ENCODE data around the gene ADAM19. TPM values are rescaled to one million over a fixed set of nuclear protein-coding genes. Genes with fewer than 3 reads are reported as not detected.

The ADAM19 gene
- total and polyA plus RNA-seq, 2 donors: 26.4 to 49.8 TPM

- Histone ChIP-seq H3K4me3 (ENCODE audit: low read depth, low read length) (no peak overlapping the region), H3K4me1 (ENCODE audit: insufficient read depth) (no peaks in the 10 kb centered on the region), H3K27ac (ENCODE audit: low read depth) (no peak overlapping the region), H3K36me3 (ENCODE audit: insufficient read depth) (no peaks in the 10 kb centered on the region)
- WGBS: 70% methylated on average over 15 of the region's 15 CpGs
- DNase-seq (ENCODE audit: extremely low spot score): no peak
Observed at GRCh38 chr5:157479612-157480510, 95.7 kb downstream of the ADAM19 start.

- H3K4me1 ChIP-seq (ENCODE audit: insufficient read depth): no peaks in the 10 kb centered on the region
- WGBS: 78% methylated on average over 4 of the region's 4 CpGs
- DNase-seq (ENCODE audit: extremely low spot score): no peak
- H3K36me3 ChIP-seq (ENCODE audit: insufficient read depth): no peaks in the 10 kb centered on the region
- no peak overlapping the region for H3K27ac ChIP-seq (ENCODE audit: low read depth)
- no peak overlapping the region for H3K4me3 ChIP-seq (ENCODE audit: low read depth, low read length)
Observed at GRCh38 chr5:157479166-157479565, 96.4 kb downstream of the ADAM19 start.

- Histone ChIP-seq H3K27ac (ENCODE audit: low read depth) (no peak overlapping the region), H3K4me1 (ENCODE audit: insufficient read depth) (no peaks in the 10 kb centered on the region), H3K4me3 (ENCODE audit: low read depth, low read length) (no peak overlapping the region), H3K36me3 (ENCODE audit: insufficient read depth) (no peaks in the 10 kb centered on the region)
- no peak for DNase-seq (ENCODE audit: extremely low spot score)
- WGBS: 76% methylated on average over 2 of the region's 2 CpGs
Observed at GRCh38 chr5:157478726-157479125, 96.8 kb downstream of the ADAM19 start.

GRCh38 chr5:157477814-157478494, 97.6 kb downstream of the ADAM19 start:
- Histone ChIP-seq H3K36me3 (ENCODE audit: insufficient read depth) (peaks cover 3% of the 10 kb centered on the region), H3K27ac (ENCODE audit: low read depth) (no peak overlapping the region), H3K4me3 (ENCODE audit: low read depth, low read length) (no peak overlapping the region), H3K4me1 (ENCODE audit: insufficient read depth) (no peaks in the 10 kb centered on the region)
- WGBS: 24% methylated on average over 5 of the region's 5 CpGs
- no peak for DNase-seq (ENCODE audit: extremely low spot score)

GRCh38 chr5:157476702-157477408, 98.7 kb downstream of the ADAM19 start:
- H3K4me3 ChIP-seq (ENCODE audit: low read depth, low read length): no peak overlapping the region
- WGBS: 58% methylated on average over 7 of the region's 7 CpGs
- H3K36me3 ChIP-seq (ENCODE audit: insufficient read depth): peaks cover 3% of the 10 kb centered on the region
- no peak overlapping the region for H3K27ac ChIP-seq (ENCODE audit: low read depth)
- no peak for DNase-seq (ENCODE audit: extremely low spot score)
- H3K4me1 ChIP-seq (ENCODE audit: insufficient read depth): no peaks in the 10 kb centered on the region

- Histone ChIP-seq H3K27ac (ENCODE audit: low read depth) (no peak overlapping the region), H3K4me1 (ENCODE audit: insufficient read depth) (no peaks in the 10 kb centered on the region), H3K4me3 (ENCODE audit: low read depth, low read length) (no peak overlapping the region), H3K36me3 (ENCODE audit: insufficient read depth) (peaks cover 3% of the 10 kb centered on the region)
- no peak for DNase-seq (ENCODE audit: extremely low spot score)
- WGBS: 82% methylated on average over 3 of the region's 3 CpGs
Observed at GRCh38 chr5:157475432-157475831, 100.1 kb downstream of the ADAM19 start.

- no peak for DNase-seq (ENCODE audit: extremely low spot score)
- Histone ChIP-seq H3K4me3 (ENCODE audit: low read depth, low read length) (no peak overlapping the region), H3K4me1 (ENCODE audit: insufficient read depth) (no peaks in the 10 kb centered on the region), H3K36me3 (ENCODE audit: insufficient read depth) (peaks cover 3% of the 10 kb centered on the region), H3K27ac (ENCODE audit: low read depth) (no peak overlapping the region)
- WGBS: 62% methylated on average over 7 of the region's 7 CpGs
Observed at GRCh38 chr5:157473383-157474320, 101.9 kb downstream of the ADAM19 start.

- no peak for DNase-seq (ENCODE audit: extremely low spot score)
- Histone ChIP-seq H3K4me1 (ENCODE audit: insufficient read depth) (no peaks in the 10 kb centered on the region), H3K27ac (ENCODE audit: low read depth) (no peak overlapping the region), H3K4me3 (ENCODE audit: low read depth, low read length) (no peak overlapping the region), H3K36me3 (ENCODE audit: insufficient read depth) (peaks cover 3% of the 10 kb centered on the region)
- WGBS: 98% methylated on average over 1 of the region's 1 CpG
Observed at GRCh38 chr5:157471709-157472108, 103.9 kb downstream of the ADAM19 start.

GRCh38 chr5:157470631-157471030, 104.9 kb downstream of the ADAM19 start:
- no peak overlapping the region for H3K4me3 ChIP-seq (ENCODE audit: low read depth, low read length)
- peaks cover 3% of the 10 kb centered on the region for H3K36me3 ChIP-seq (ENCODE audit: insufficient read depth)
- no peak overlapping the region for H3K27ac ChIP-seq (ENCODE audit: low read depth)
- WGBS: 40% methylated on average over 1 of the region's 1 CpG
- no peak for DNase-seq (ENCODE audit: extremely low spot score)
- H3K4me1 ChIP-seq (ENCODE audit: insufficient read depth): no peaks in the 10 kb centered on the region

- Histone ChIP-seq H3K4me1 (ENCODE audit: insufficient read depth) (no peaks in the 10 kb centered on the region), H3K4me3 (ENCODE audit: low read depth, low read length) (no peak overlapping the region), H3K27ac (ENCODE audit: low read depth) (no peak overlapping the region), H3K36me3 (ENCODE audit: insufficient read depth) (peaks cover 3% of the 10 kb centered on the region)
- WGBS: 58% methylated on average over 7 of the region's 7 CpGs
- no peak for DNase-seq (ENCODE audit: extremely low spot score)
Observed at GRCh38 chr5:157469687-157470086, 105.9 kb downstream of the ADAM19 start.

GRCh38 chr5:157469073-157469472, 106.5 kb downstream of the ADAM19 start:
- H3K4me1 ChIP-seq (ENCODE audit: insufficient read depth): peaks cover 2% of the 10 kb centered on the region
- H3K36me3 ChIP-seq (ENCODE audit: insufficient read depth): peaks cover 3% of the 10 kb centered on the region
- DNase-seq (ENCODE audit: extremely low spot score): no peak
- 94% methylated on average over 7 of the region's 7 CpGs for WGBS
- no peak overlapping the region for H3K27ac ChIP-seq (ENCODE audit: low read depth)
- H3K4me3 ChIP-seq (ENCODE audit: low read depth, low read length): no peak overlapping the region

- no peak for DNase-seq (ENCODE audit: extremely low spot score)
- Histone ChIP-seq H3K36me3 (ENCODE audit: insufficient read depth) (peaks cover 3% of the 10 kb centered on the region), H3K4me3 (ENCODE audit: low read depth, low read length) (no peak overlapping the region), H3K4me1 (ENCODE audit: insufficient read depth) (peaks cover 2% of the 10 kb centered on the region), H3K27ac (ENCODE audit: low read depth) (no peak overlapping the region)
- 92% methylated on average over 13 of the region's 13 CpGs for WGBS
Observed at GRCh38 chr5:157468293-157468965, 107.1 kb downstream of the ADAM19 start.
